HG02852 (cell line): Measurements from ENCODE around the gene PLXNA2.

Experiments
- ATAC-seq: cut with Tn5 transposase; IDR thresholded peaks from one replicate; pipeline ENCODE4 v1.9.1; 2021; ENCODE audit warnings: mild to moderate bottlenecking, moderate library complexity; ENCODE audit not compliant: unreplicated experiment

Gene PLXNA2

DNA sequence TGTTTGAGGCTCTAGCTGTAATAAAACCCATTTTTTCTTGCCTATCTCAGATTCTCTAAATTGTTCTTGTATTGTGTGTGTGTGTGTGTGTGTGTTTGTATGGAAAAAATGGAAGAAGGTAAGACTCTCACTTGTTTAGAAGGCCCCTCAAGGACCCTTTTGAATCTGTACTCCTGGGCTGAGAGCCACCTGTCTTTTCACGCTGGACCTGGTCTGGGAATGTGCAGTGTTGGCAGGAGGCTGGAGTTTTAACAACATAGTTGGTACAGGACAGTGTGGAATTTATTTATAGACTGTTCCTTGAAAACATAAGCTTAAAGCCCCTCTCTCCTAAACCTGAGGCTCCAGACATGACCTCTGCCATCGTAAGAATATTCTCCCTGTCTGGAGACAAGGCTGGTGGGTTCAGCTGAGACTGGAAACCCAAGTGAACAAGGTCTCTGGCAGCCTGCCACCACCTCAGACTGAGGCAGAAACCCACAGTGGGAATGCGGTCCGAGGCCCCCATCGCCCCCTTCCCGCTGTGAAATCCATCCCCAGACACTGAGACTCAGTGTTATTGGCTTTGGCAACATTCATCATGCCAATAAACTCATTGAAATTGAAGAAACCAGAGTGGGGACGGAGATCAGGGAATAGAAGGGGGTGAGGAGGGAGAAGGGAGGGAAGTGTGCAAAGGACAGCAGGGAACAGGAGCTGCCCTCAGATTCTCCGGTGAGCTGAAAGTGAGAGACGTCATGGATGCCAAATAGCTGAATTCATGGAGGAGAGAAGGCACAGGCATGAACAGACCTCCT is 24.6 kb upstream of the PLXNA2 start:
- no peak for ATAC-seq

DNA sequence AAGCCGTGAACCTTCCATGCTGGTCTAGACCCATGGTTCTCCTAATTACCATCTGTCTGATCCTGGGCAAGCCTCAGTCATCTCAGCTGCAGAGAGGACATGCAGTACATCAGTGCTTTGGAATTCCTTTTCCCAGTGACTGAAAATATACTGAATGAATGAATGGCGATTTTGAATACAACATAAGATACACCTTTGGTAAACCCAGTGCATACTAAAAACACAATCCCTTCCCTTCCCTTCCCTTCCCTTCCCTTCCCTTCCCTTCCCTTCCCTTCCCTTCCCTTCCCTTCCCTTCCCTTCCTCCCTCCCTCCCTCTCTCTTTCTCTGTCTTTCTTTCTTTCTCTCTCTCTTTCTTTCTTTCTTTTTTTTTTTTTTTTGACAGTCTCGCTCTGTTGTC is 21.3 kb upstream of the PLXNA2 start:
- ATAC-seq: no peak

DNA sequence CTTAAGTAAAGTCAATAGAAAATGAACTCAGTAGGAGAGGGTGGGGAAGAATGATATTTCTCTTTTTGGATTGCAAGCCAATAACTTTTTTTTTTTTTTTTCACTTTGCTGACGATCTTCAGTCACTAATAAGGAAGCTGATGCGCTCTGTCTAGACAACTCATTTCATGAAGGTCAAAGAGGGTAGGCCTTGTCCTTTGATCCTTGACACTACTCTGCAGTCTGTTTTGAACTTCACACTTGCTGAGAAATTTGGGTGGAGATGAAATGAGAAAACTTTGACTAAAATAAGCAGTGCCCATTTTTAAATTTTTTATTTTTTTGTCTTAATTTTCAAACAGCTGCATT is 20.9 kb upstream of the PLXNA2 start:
- ATAC-seq: no peak

DNA sequence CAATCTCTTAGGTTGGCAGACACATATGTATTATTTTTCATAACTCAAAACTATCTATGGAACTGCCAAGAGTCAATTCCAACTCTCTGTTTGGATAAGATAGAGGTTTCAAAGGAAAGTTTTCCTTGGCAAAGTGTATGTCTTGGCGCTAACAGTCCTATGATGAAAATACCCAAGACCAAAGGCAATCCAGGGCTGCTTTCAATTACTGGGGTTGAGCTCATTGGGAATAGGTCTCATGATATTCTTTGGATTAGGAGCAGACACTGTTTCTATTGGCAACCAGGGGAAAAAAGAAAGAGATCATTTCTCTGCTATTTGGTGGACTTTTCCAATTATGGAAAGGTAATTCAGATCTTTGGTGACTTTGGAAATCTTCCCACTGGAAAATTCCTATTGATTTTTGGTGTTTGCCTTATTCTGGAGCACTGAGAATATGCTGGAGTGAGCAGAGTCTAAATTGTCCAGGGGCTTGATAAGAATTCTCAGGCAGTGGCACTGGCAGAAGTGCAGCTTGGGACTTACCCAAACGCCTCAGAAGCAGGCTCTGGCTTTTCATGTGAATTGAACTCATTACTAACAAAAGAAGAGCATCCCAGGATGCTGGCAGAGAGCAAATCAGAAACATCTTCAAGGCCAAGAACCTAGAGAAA is 20.4 kb upstream of the PLXNA2 start:
- no peak for ATAC-seq

- no peak for ATAC-seq
These were observed 17.7 kb upstream of the PLXNA2 start for GRCh38 chr1:208261874-208262273.

DNA sequence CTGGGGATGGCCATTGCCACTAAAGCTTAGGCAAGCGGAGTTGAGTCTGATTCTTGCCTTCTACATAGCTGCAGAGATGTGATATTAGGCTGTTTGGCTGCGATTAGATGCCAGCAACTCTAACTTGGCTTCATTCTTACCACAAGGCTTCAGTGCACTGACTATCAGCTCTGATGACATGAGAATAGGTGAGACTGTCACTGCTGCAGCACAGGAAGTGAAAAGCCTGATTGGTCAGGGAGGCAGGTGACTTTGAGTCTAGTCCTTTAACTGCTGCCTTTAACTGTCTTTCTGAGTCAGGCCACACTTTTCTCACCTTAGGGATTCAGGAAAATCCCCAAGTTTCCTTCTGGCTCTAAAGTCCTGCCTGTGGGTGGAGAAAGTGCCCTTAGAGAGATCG is 14.1 kb upstream of the PLXNA2 start:
- ATAC-seq: no peak

- ATAC-seq: no peak
These were observed 13.2 kb upstream of the PLXNA2 start for GRCh38 chr1:208257351-208257750.

DNA sequence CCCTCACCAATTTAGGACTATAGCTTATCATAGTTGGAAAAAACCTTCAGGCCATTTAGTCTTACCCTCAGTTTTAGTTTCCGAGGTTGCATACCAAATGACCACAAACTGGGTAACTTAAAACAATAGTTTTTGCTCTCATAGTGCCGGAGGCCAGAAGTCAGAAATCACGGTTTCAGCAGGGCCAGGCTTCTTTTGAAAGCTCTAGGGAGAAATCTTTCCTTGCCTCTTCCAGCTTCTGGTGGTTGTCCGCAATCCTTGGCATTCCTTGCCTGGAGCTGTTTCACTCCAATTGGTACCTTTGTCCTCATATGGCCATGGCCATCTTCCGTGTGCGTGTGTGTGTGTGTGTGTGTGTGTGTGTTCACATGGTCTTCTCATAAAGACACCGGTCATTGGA is 12.4 kb upstream of the PLXNA2 start:
- no peak for ATAC-seq

DNA sequence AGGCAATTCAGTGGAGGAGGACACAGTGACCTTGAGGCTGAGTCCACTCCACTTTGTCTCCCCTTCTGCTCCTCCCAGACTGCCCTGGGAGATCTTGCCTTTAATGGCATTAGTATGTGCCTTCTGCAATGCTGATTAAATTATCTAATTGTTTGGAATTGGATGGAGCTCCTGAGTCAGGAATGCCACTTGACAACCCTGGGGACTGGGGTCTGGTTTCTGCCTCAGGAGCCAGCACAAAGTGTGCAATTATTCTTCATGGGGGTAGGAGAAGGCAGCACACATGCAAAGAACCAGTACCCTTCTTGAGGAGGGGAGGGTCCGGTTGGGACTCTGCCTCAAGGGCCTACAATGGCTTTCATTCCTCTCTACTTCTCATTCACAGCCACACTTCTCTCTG is 11.9 kb upstream of the PLXNA2 start:
- no peak for ATAC-seq

DNA sequence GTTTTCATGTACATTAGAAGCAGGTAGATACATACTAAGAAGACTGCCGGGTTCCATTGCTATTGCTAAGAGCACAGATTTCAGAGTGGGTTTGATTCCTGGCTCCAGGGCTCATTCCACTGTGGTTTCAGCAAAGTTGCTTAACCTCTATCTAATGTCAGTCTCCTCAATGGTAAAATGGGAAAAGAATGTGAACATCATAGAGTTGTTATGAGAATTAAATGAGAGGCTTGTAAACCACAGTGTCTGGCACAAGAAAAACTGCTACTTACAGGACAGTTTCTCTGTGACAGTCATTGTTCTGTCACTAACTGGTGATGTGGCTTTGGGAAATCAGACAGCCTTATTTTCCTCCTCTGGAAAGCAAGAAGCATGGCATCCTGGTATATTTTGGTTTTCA is 10.7 kb upstream of the PLXNA2 start:
- ATAC-seq: no peak

DNA sequence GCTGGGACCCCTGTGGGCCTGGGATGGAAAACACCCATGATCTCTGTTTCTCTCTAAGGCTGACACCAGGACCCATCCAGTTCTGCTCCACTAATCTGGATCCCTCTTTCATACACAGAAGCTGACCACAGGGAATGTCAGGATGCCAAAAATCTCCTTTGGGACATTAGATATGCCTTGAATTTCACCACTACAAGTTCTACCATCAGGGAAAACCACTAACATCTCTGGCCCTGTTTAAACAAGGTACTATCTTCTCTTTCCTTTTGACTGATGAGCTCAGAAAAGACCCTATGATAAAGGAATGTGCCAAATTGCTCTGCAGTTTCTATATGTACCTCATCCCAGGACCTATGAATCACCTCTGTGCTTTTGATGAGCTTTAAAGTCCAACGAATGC is 10.2 kb upstream of the PLXNA2 start:
- ATAC-seq: no peak

GRCh38 chr1:208252836-208253576 is 8.8 kb upstream of the PLXNA2 start:
- no peak for ATAC-seq

DNA sequence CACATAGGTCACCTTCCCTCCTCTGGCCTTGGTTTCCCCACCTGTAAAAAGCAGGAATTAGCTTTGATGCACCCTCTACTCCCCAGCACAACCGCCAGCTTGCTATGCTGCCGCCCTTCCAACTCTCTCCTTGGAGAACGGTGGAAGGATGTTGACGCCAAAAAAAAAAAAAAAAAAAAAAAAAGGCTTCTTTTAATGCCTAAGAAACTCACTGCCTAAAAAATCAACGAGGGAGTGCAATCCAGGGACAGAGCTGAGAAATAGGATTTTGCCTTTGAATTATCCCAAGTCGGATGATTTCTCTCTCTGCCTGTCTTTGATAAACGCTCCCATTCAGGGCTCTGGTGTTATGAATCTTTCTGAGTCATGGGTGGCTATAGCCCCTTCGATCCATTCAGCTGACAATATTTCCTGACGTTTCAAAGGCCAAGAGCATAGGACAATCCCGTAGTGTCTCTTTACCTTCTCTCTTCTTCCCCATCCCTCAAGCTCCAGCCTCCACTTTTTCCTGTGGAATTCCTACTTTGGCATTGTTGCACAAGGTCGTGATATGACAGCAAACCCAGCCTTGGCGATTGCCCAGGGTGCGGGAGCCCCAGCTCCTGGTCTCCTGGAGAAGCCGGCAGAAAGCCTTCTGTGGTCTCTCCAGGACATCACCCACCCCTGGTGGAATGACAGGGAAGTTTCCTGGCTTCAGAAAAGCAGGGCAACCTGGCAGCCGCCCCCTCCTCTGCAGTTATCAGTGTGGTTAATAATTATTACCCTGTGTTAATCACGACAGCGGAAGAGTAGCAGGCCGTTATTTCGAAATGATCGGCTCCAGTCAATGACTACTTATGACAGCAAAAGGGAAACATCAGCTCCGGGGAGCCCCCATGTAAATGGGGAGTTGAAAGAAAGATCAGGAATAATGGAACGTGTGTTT is 8.0 kb upstream of the PLXNA2 start:
- ATAC-seq: no peak

DNA sequence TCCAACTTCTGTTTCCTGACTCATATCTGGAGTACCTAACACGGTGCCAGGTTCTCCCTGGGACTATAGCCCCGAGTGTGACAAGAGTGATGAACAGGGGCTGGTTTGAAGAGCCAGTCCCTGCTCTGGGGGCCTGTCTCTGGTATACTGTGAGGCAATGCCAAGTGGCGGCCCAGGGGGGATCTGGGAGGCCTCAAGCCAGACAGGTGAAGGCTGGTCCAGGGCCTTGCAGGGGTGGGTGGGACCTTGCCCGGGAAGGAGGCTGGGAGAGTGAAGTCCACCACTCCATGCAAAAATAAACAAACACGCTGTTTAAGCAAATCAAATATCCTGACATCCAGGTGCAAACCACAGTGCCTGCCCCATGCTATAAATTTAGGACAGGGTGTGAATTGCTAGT is 6.8 kb upstream of the PLXNA2 start:
- ATAC-seq: no peak

DNA sequence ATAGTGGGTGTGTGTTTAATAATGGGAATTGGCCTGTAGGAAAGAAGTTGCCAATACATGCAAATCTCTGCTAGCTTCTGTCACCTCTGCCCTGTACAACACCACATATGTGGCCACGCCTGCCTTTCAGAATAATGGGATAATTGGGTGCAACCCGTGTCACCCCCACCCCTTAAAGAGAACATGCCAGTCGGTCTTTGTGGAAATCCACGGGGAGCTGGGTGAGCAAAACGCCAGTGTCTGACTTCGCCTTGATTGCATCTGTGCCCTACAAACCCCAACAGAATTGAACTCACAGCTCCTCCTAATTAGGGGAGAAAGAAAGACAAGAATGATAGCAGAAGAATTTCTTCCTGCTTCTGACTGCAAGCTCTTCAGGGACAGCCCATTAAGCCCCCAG is 6.4 kb upstream of the PLXNA2 start:
- no peak for ATAC-seq

DNA sequence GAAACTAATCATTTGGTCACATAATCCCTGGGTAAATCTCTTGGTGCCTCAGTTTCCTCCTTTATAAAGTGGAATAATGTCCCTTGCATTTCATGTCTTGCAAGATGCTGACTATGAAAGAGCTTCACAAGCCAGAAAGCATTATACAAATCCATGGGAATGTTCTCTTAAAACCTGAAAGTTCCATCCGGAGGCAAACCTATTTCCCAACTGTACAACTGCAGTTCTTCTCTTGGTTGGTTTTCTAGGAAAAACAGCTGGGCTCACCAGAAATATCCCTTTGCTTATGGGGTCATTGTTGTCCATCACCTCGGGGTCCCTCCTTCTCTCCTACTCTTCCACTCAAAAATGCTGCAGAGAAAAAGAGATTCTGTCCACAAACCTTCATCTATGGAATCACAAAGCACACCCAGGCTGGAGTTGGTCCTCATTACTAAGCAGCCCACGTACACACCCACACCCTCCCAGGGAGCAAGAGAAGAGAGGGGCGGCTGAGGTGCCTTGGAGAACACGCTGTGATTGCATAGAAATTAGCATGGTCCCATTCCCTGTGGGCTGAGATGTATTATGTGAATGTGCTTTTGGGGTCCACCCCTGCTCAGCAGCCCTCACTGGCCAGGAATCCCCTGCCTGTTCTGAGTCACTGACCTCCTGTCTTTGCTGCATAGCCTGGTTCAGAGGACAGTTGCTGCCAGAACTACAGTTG is 5.0 kb upstream of the PLXNA2 start:
- ATAC-seq: no peak

GRCh38 chr1:208248307-208248801 is 4.2 kb upstream of the PLXNA2 start:
- no peak for ATAC-seq

- no peak for ATAC-seq
These were observed 3.5 kb upstream of the PLXNA2 start for GRCh38 chr1:208247696-208248095.

DNA sequence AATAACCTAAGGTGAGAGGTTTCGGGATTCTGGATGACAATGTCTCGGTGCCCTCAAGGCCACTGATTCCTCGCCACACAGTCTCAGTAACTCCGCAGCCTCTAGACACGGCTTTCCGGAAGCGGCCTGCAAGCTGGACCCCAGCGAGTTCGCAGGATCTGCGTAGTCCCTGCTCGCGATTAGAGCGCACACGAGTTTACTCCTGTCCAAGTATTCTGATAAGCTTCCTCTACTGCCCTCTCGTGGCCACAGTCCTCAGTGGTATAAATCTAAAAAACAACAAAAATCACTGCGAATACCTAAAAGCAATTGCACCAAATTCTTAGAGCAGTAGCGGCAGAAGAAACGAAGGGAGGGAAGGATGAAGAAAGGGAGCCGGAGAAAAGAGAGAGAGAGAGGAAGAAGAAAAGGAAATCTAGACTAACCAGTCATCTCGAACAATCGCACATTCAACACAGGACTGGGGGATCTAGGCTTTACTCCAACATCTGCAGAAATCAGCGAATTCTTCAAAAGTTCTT is 1.1 kb upstream of the PLXNA2 start:
- ATAC-seq: peak; percentile 68

- no peak for ATAC-seq
These were observed 637 bp downstream of the PLXNA2 start for GRCh38 chr1:208243527-208243966.
